Epithelial cell of prostate (primary cell): ENCODE data around the gene SOCS1.

ENCODE experiments used
- DNase-seq: peaks from one replicate; pipeline ENCODE4 v3.0.0-alpha.2; 2011; ENCODE audit warnings: low read depth, low spot score
- H3K27ac ChIP-seq: fragments of 450-650 bp; 2 replicates; pipeline ENCODE4 v1.5.1; 2017; ENCODE audit warnings: mild to moderate bottlenecking

SOCS1 gene

GRCh38 chr16:11210260-11210659 lies 45.7 kb downstream of the SOCS1 start:
- no peak for DNase-seq
- H3K27ac ChIP-seq, result no peak overlapping the region

GRCh38 chr16:11208916-11209665 lies 46.9 kb downstream of the SOCS1 start:
- peak; percentile 49 for DNase-seq
- peak overlapping the region; percentile 66 for H3K27ac ChIP-seq

- no peak for DNase-seq
- H3K27ac ChIP-seq, result no peak overlapping the region
These were observed 48.4 kb downstream of the SOCS1 start for GRCh38 chr16:11207646-11208045.

GRCh38 chr16:11205754-11206581 lies 50.0 kb downstream of the SOCS1 start:
- DNase-seq, result no peak
- H3K27ac ChIP-seq, result peak overlapping the region; percentile 37

GRCh38 chr16:11205065-11205699 lies 50.8 kb downstream of the SOCS1 start:
- no peak overlapping the region for H3K27ac ChIP-seq
- DNase-seq, result no peak

GRCh38 chr16:11204513-11205047 lies 51.4 kb downstream of the SOCS1 start:
- H3K27ac ChIP-seq, result no peak overlapping the region
- DNase-seq, result no peak
